ENCODE data around the gene ANKRD11. TPM values are rescaled to one million over a fixed set of nuclear protein-coding genes. Genes with fewer than 3 reads are reported as not detected.
A peak's percentile ranks its signal among the peaks of the same experiment; 100 is the strongest.
"Not testable (repeated sequence)": the region's sequence is repeated elsewhere in the genome, so short reads cannot be mapped to it uniquely, and the experiment has no call there.

The ANKRD11 gene
- total RNA-seq, 1 donor: 97.4 TPM

GRCh38 chr16:89436366-89436765 lies 54.0 kb downstream of the ANKRD11 start:
- peaks cover 3% of the 10 kb centered on the region for H3K36me3 ChIP-seq (ENCODE audit: insufficient read depth, low read length)
- no peak overlapping the region for H3K4me2 ChIP-seq (ENCODE audit: insufficient read depth, low read length)
- no peaks in the 10 kb centered on the region for H3K9me3 ChIP-seq (ENCODE audit: low read depth, low read length)
- H3K79me2 ChIP-seq (ENCODE audit: insufficient read depth, low read length): peaks cover 100% of the 10 kb centered on the region
- no peak overlapping the region for H3K27ac ChIP-seq (ENCODE audit: low read depth, low read length)
- H2AFZ ChIP-seq (ENCODE audit: low read length): no peak overlapping the region
- H3K27me3 ChIP-seq (ENCODE audit: insufficient read depth, low read length): no peaks in the 10 kb centered on the region
- peaks cover 93% of the 10 kb centered on the region for H4K20me1 ChIP-seq (ENCODE audit: insufficient read depth, low read length)
- no peak for DNase-seq (ENCODE audit: insufficient read length, low spot score, missing footprints)
- no peak for TF ChIP-seq CTCF (IDR thresholded peaks at IDR 0.05; ENCODE audit: extremely low read depth, low read depth, low read length)
- H3K4me1 ChIP-seq (ENCODE audit: insufficient read depth, low read length): peaks cover 13% of the 10 kb centered on the region
- H3K4me3 ChIP-seq (ENCODE audit: insufficient read depth, low read length): no peak overlapping the region

GRCh38 chr16:89435059-89435458 lies 55.3 kb downstream of the ANKRD11 start:
- H2AFZ ChIP-seq (ENCODE audit: low read length); H3K36me3 ChIP-seq (ENCODE audit: insufficient read depth, low read length); H3K9me3 ChIP-seq (ENCODE audit: low read depth, low read length); H3K27ac ChIP-seq (ENCODE audit: low read depth, low read length); DNase-seq (ENCODE audit: insufficient read length, low spot score, missing footprints); H3K4me2 ChIP-seq (ENCODE audit: insufficient read depth, low read length); H3K4me3 ChIP-seq (ENCODE audit: insufficient read depth, low read length); H3K27me3 ChIP-seq (ENCODE audit: insufficient read depth, low read length): not testable (repeated sequence)
- Histone ChIP-seq H3K4me1 (ENCODE audit: insufficient read depth, low read length) (peaks cover 16% of the 10 kb centered on the region), H3K79me2 (ENCODE audit: insufficient read depth, low read length) (peaks cover 98% of the 10 kb centered on the region), H4K20me1 (ENCODE audit: insufficient read depth, low read length) (peaks cover 96% of the 10 kb centered on the region)

GRCh38 chr16:89434490-89434889 lies 55.9 kb downstream of the ANKRD11 start:
- TF ChIP-seq CTCF (IDR thresholded peaks at IDR 0.05; ENCODE audit: extremely low read depth, low read depth, low read length): no peak
- DNase-seq (ENCODE audit: insufficient read length, low spot score, missing footprints): no peak
- H3K4me1 ChIP-seq (ENCODE audit: insufficient read depth, low read length): peaks cover 16% of the 10 kb centered on the region
- peaks cover 90% of the 10 kb centered on the region for H4K20me1 ChIP-seq (ENCODE audit: insufficient read depth, low read length)
- H3K4me3 ChIP-seq (ENCODE audit: insufficient read depth, low read length): no peak overlapping the region
- peaks cover 92% of the 10 kb centered on the region for H3K79me2 ChIP-seq (ENCODE audit: insufficient read depth, low read length)
- no peaks in the 10 kb centered on the region for H3K9me3 ChIP-seq (ENCODE audit: low read depth, low read length)
- H3K4me2 ChIP-seq (ENCODE audit: insufficient read depth, low read length): no peak overlapping the region
- H3K27me3 ChIP-seq (ENCODE audit: insufficient read depth, low read length): no peaks in the 10 kb centered on the region
- no peak overlapping the region for H2AFZ ChIP-seq (ENCODE audit: low read length)
- H3K27ac ChIP-seq (ENCODE audit: low read depth, low read length): no peak overlapping the region
- H3K36me3 ChIP-seq (ENCODE audit: insufficient read depth, low read length): peaks cover 3% of the 10 kb centered on the region

- peaks cover 83% of the 10 kb centered on the region for H4K20me1 ChIP-seq (ENCODE audit: insufficient read depth, low read length)
Observed at GRCh38 chr16:89433363-89433984, 56.9 kb downstream of the ANKRD11 start.

GRCh38 chr16:89431630-89432029 lies 58.7 kb downstream of the ANKRD11 start:
- peaks cover 26% of the 10 kb centered on the region for H3K4me1 ChIP-seq (ENCODE audit: insufficient read depth, low read length)
- H3K27me3 ChIP-seq (ENCODE audit: insufficient read depth, low read length): no peaks in the 10 kb centered on the region
- peak overlapping the region; percentile 51 for H3K4me2 ChIP-seq (ENCODE audit: insufficient read depth, low read length)
- peak overlapping the region; percentile 66 for H3K27ac ChIP-seq (ENCODE audit: low read depth, low read length)
- no peak for TF ChIP-seq CTCF (IDR thresholded peaks at IDR 0.05; ENCODE audit: extremely low read depth, low read depth, low read length)
- peaks cover 73% of the 10 kb centered on the region for H4K20me1 ChIP-seq (ENCODE audit: insufficient read depth, low read length)
- DNase-seq (ENCODE audit: insufficient read length, low spot score, missing footprints): no peak
- peaks cover 4% of the 10 kb centered on the region for H3K36me3 ChIP-seq (ENCODE audit: insufficient read depth, low read length)
- H3K4me3 ChIP-seq (ENCODE audit: insufficient read depth, low read length): no peak overlapping the region
- H2AFZ ChIP-seq (ENCODE audit: low read length): no peak overlapping the region
- H3K79me2 ChIP-seq (ENCODE audit: insufficient read depth, low read length): peaks cover 87% of the 10 kb centered on the region
- no peaks in the 10 kb centered on the region for H3K9me3 ChIP-seq (ENCODE audit: low read depth, low read length)

More at GRCh38 chr16:89433363-89433984, 56.9 kb downstream of the ANKRD11 start:
- H3K4me1 ChIP-seq (ENCODE audit: insufficient read depth, low read length): peaks cover 16% of the 10 kb centered on the region
- not testable (repeated sequence) for H3K4me2 ChIP-seq (ENCODE audit: insufficient read depth, low read length); H3K27me3 ChIP-seq (ENCODE audit: insufficient read depth, low read length); H3K9me3 ChIP-seq (ENCODE audit: low read depth, low read length); H3K36me3 ChIP-seq (ENCODE audit: insufficient read depth, low read length); H2AFZ ChIP-seq (ENCODE audit: low read length); H3K27ac ChIP-seq (ENCODE audit: low read depth, low read length); DNase-seq (ENCODE audit: insufficient read length, low spot score, missing footprints); H3K4me3 ChIP-seq (ENCODE audit: insufficient read depth, low read length)
- H3K79me2 ChIP-seq (ENCODE audit: insufficient read depth, low read length): peaks cover 87% of the 10 kb centered on the region
